Mammary epithelial cell (primary cell): ENCODE results near the gene AHCTF1.

Source experiments
- CTCF ChIP-seq, 2 donors: IDR thresholded peaks in 1 of 2; conservative IDR thresholded peaks in 1 of 2; 2 replicates each; pipeline ENCODE4 v1.5.1; 2011 to 2012; ENCODE audit warnings: inconsistent platforms in 2 of 2, low read length in 2 of 2, mild to moderate bottlenecking in 2 of 2, control low read depth in 1 of 2, low read depth in 1 of 2; ENCODE audit not compliant: insufficient read depth in 1 of 2; ENCODE audit errors: extremely low read depth in 1 of 2
- EZH2 ChIP-seq: IDR thresholded peaks from 2 replicates; pipeline ENCODE4 v1.6.1; 2012; ENCODE audit warnings: low read length, inconsistent platforms, borderline replicate concordance

- no peak for TF ChIP-seq CTCF (conservative IDR thresholded peaks at IDR 0.05 in 1 of 2, IDR thresholded peaks at IDR 0.05 in 1 of 2; ENCODE audit: extremely low read depth in 1 of 2, insufficient read depth in 1 of 2, low read depth in 1 of 2, low read length in 2 of 2)
- no peak for TF ChIP-seq EZH2
Observed at GRCh38 chr1:246932366-246932700, 585 bp upstream of the AHCTF1 start.
